Panc1 (cell line): ENCODE data around the gene EFNA1.

Experiments used
- CTCF ChIP-seq: fragments of 450-650 bp; IDR thresholded peaks from 2 replicates; pipeline ENCODE4 v1.5.1; 2017; ENCODE audit warnings: mild to moderate bottlenecking
- POLR2AphosphoS5 ChIP-seq: IDR thresholded peaks from 2 replicates; pipeline ENCODE4 v1.6.1; 2012; ENCODE audit warnings: mild to moderate bottlenecking, low read depth, low read length, moderate library complexity
- SIN3A ChIP-seq: IDR thresholded peaks from 2 replicates; pipeline ENCODE4 v1.6.1; 2012; ENCODE audit warnings: low read depth, mild to moderate bottlenecking, low read length, moderate library complexity, borderline replicate concordance; ENCODE audit not compliant: insufficient read depth
- TCF7L2 ChIP-seq: IDR thresholded peaks from 2 replicates; pipeline ENCODE4 v1.6.1; 2011; ENCODE audit warnings: mild to moderate bottlenecking, low read depth, low read length, inconsistent platforms

GRCh38 chr1:155137154-155137949, 9.7 kb downstream of the EFNA1 start:
- TF ChIP-seq CTCF = no peak
- no peak for TF ChIP-seq POLR2AphosphoS5
- no peak for TF ChIP-seq SIN3A
- TF ChIP-seq TCF7L2 = no peak
